ENCODE data around the gene NUDT1.

DNA sequence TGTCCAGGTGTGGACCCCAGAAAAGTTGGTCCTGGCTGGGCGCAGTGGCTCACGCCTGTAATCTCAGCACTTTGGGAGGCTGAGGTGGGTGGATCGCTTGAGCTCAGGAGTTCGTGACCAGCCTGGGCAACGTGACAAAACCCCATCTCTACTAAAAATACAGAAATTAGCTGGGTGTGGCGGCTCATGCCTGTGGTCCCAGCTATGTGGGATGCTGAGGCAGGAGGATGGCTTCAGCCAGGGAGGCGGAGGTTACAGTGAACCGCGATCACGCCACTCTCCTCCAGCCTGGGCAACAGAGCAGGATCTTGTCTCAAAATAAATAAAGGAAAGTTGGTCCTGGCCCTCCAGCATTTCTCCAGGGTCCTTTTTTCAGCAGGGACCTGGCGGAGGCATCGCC lies 1.4 kb downstream of the NUDT1 start:
- TF ChIP-seq CTCF (conservative IDR thresholded peaks at IDR 0.05; ENCODE audit: low read length) = no peak
- no peak for TF ChIP-seq EZH2phosphoT487 (IDR thresholded peaks at IDR 0.05; ENCODE audit: borderline replicate concordance, low read depth, low read length)
